Measurements from ENCODE around the gene FUT1.
"Not testable (repeated sequence)": the region's sequence is repeated elsewhere in the genome, so short reads cannot be mapped to it uniquely, and the experiment has no call there.

The FUT1 gene

GRCh38 chr19:48718106-48718505 lies 34.3 kb downstream of the FUT1 start:
- DNase-seq (ENCODE audit: low spot score) = not testable (repeated sequence)

GRCh38 chr19:48716562-48717291 lies 35.7 kb downstream of the FUT1 start:
- DNase-seq (ENCODE audit: low spot score) = no peak

- no peak for DNase-seq (ENCODE audit: low spot score)
These were observed 36.7 kb downstream of the FUT1 start for GRCh38 chr19:48715681-48716171.

- DNase-seq (ENCODE audit: low spot score) = no peak
These were observed 37.4 kb downstream of the FUT1 start for GRCh38 chr19:48714759-48715675.

GRCh38 chr19:48713864-48714755 lies 38.3 kb downstream of the FUT1 start:
- DNase-seq (ENCODE audit: low spot score) = peak; percentile 100

- DNase-seq (ENCODE audit: low spot score) = peak; percentile 71
These were observed 39.2 kb downstream of the FUT1 start for GRCh38 chr19:48713041-48713863.

- DNase-seq (ENCODE audit: low spot score) = no peak
These were observed 41.3 kb downstream of the FUT1 start for GRCh38 chr19:48711106-48711662.

GRCh38 chr19:48708471-48708870 lies 44.0 kb downstream of the FUT1 start:
- DNase-seq (ENCODE audit: low spot score) = no peak

- DNase-seq (ENCODE audit: low spot score) = no peak
These were observed 47.0 kb downstream of the FUT1 start for GRCh38 chr19:48705431-48705830.

GRCh38 chr19:48703316-48703715 lies 49.1 kb downstream of the FUT1 start:
- DNase-seq (ENCODE audit: low spot score) = no peak

GRCh38 chr19:48702701-48703100 lies 49.7 kb downstream of the FUT1 start:
- no peak for DNase-seq (ENCODE audit: low spot score)

GRCh38 chr19:48698046-48698445 lies 54.4 kb downstream of the FUT1 start:
- DNase-seq (ENCODE audit: low spot score) = no peak
